ENCODE measurements around the gene RNASEH1.
"Not testable (repeated sequence)": the region's sequence is repeated elsewhere in the genome, so short reads cannot be mapped to it uniquely, and the experiment has no call there.

The RNASEH1 gene

DNA sequence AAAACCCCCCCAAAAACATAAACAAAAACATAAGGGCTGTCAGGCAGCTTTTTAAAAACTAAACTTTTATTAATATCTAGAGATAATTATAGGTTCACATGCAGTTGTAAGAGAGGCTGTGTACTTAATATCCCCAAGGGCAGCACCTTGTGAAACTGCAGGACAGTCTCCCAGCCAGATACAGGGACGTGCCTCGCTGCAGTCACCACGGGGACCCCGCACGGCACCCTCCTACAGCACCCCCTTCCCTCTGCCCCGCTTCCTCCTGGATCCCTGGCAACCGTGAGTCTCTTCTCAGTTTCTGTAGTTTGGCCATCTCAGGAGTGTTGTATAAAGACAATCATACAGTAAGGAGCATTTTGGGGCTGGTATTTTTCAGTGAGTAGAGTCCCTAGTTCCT lies 30.0 kb upstream of the RNASEH1 start:
- DNase-seq: no peak

DNA sequence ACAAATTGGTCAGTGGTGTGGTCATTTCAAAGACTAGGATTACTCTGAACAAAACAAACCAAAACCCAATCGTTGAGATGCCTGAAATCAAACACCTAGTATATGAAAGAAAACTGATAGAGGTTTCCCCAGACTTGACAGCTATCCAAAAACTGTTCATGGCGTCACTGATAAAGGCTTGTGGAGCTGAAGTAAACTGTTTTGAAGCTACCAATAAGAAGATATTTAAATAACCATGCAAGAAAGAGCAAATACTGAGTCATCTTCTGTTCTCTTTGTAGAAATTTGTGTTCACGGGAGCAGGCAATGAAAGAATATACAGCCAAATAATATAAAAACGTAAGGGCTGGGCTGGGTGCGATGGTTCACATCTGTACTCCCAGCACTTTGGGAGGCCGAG lies 29.3 kb upstream of the RNASEH1 start:
- DNase-seq: no peak

DNA sequence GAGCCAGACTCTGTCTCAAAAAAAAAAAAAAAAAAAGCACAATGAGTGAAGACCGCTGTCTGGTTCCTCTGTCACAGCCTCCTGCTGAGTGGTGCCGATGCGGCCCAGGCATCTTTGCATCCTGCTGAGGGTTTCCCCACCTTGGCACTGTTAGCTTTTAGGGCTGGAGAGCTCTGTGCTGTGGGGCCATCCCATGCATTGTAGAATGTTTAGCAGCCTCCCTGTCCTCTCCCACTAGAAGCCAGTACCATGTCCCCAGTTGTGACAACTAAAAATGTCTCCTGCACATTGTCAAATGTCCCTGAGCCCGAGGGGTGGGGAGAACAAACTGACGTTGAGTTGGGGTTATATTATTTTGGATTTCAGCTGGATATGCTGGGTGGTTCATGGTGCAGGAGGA lies 28.9 kb upstream of the RNASEH1 start:
- DNase-seq: no peak

DNA sequence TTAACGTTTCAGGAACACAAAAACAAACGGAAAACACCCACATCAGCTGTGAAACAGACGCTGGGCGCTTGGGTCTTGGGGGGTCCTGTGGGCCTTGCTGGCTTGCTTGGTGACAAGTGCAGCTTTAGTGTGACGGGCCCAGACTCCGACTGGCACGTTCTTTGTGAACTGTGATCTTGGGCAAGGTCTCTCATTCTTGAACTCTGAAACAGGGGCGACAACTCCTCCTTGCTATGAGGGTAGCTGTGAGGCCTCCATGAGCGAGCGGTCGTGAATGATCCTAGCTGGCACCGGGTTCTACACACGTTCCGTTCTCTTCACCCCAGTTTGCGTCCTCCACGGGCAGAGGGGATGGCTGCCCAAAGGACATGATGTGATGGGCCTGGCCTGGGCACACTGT lies 28.1 kb upstream of the RNASEH1 start:
- no peak for DNase-seq

DNA sequence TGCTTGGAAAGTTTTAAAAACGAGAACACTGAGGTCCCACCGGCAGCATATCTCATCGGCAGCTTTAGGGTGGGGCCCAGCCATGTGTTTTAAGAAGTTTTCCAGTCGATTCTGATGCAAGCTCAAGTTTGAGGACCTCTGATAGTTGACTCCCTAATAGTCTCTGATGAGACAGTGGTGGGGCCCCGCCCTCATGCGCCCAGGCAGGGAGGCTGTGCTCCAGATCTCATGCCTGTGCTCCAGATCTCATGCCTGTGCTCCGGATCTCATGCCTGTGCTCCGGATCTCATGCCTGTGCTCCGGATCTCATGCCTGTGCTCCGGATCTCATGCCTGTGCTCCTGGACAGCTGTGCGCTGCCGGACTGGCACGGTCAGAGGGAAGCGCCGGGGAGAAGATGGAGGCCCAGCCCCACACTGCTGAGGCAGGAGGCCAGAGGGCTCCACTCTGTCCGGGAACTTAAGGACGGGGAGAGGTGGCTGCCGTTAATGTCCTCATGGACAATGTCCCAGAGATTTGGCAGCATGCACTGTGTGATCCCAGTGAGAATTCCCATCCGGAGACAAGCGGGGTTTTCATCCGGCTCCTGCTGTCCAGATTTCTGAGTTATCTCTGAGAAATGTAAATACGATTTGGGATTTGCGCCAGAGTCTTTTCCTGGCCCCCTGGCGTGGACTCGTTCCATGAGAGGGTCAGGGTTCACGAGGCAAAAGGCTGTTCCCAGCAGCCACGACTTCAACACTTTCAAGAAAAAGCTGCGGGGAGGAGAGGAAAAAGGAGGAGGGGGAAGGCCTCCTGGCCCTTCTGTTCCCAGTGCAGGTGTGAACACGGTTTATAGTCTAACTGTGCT lies 27.4 kb upstream of the RNASEH1 start:
- DNase-seq: peak; percentile 70

DNA sequence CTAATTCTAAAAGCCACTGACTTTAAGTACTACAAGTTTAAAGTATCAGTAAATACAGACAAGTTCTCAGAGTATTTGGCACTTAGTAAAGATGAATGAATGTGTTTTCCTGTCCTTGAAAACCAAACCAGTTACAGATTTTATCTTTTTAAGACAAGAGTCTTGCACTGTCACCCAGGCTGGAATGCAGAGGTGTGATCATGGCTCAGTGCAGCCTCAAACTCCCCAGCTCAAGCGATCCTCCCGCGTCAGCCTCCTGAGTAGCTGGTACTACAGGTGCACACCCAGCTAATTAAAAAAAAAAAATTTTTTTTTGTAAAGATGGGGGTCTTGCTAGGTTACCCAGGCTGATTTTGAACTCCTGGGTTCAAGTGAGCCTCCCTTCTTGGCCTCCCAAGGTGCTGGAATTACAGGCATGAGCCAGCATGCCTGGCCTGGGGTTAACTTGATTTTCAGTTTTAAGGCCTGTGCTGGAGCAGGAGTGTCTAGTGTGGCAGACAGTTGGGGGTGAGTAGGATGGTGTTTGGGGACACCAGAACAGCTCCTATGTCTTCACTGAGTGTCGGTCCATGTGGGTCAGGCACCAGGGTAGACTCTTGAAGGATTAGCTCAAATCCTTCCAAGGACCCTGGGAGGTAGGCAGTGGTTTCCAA lies 26.6 kb upstream of the RNASEH1 start:
- no peak for DNase-seq

DNA sequence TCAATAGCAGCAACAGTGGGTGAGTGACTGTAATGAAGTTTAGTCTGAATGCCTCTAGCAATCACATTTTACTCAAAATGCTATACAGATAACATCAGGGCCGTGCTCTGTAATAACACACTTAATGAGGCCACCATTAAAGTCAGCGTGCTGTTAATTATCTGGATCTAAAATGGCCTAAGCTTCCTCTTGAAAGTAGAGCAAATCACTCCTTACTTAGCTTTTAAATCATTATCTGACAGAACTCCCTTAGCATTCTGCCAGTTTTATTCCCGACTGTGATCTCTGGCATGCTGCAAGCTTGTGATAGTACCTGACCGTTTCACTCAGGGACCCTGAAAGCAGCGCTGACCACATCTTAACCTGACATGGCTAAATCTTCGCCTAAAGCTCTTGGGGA lies 25.9 kb upstream of the RNASEH1 start:
- no peak for DNase-seq

DNA sequence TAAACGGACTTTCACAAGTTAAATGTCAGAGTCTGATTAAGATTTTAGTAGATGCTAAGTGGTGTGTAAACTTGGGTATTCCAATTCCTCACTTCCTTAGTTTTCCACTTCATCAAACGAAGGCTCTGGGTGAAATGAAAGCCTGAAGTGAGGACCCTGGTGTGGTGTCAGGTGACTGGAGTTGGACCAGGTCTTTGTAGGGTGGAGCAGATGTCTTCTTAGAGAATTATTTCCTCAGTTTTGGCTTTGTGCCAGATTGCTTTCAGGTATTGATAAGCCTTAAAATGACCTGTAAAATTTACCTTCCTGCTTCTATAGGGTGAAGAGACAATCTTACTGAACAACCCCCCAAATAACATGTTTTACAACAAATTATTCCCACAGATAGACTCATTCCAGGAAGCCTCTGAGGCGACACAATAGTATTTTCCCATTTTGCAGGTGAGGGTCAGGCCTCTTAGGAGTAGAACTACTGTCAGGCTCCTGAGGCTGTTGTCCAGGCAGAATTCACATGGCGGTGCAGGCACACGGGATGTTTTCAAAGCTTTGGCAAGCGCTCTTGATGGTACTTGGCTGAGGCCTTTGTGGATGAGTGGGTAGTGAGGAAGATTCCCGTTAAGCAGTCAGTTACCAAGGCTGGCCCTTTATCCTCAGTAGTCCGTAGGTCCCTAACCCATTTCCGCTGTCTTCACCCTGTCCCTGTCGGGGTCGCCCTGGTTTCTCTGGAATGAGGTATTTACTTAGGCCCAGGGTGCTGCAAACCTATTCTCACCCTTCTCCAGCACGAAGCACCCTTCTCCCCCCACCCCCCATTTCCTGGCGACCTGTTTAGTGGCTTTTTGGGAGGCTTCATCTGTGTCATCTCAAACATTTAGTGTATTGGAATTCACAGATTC lies 23.5 kb upstream of the RNASEH1 start:
- no peak for DNase-seq

DNA sequence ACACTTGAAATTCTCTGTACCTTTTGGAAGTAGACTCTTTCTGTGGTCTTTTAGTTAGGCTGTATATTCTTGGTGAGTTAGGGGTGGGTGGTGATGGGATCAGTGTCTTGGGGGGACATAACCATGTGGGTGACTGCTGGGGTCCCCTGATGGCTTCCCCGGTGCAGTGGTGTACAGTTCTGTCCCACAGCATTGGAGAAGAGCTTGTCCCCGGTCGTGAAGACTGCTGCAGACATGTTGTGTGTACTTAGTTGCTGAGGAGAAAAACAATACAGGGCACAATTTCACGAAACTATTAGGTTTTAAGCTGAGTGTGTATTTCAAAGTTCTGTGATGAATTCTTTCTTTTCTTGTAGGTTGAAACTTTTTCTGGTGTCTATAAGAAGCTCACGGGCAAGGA lies 22.3 kb upstream of the RNASEH1 start:
- no peak for DNase-seq

DNA sequence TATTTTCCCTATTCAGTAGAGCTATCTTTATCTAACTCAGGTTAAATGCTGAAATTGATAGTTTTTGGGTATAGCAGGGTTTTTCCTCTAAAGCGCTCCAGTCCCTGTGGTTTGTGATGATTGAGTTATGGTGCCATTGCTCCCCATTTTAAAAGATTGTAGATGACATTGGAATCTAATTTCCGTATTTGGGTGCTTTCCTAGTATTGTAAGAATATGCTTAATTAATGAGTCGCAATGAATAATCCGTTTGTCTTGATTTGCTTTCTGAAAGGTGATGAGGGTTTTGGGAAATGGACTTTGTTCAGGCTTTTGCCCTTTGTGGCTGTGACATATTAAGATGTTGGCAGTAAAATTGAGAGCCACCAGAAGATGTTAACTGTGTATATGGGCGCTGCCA lies 20.9 kb upstream of the RNASEH1 start:
- DNase-seq: no peak

DNA sequence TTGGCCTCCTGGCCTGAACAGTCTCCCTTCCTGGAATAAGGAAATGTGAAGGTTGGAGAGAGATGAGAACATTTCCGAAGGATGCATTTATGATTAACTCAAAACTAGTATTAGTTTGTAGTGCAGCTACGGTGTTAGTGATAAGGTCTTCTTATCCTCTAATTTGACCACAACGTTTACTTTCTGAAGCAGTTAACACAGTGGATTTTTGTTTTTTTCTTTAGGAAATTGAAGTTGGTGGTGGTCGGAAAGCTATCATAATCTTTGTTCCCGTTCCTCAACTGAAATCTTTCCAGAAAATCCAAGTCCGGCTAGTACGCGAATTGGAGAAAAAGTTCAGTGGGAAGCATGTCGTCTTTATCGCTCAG lies 18.1 kb upstream of the RNASEH1 start:
- DNase-seq: not testable (repeated sequence)

DNA sequence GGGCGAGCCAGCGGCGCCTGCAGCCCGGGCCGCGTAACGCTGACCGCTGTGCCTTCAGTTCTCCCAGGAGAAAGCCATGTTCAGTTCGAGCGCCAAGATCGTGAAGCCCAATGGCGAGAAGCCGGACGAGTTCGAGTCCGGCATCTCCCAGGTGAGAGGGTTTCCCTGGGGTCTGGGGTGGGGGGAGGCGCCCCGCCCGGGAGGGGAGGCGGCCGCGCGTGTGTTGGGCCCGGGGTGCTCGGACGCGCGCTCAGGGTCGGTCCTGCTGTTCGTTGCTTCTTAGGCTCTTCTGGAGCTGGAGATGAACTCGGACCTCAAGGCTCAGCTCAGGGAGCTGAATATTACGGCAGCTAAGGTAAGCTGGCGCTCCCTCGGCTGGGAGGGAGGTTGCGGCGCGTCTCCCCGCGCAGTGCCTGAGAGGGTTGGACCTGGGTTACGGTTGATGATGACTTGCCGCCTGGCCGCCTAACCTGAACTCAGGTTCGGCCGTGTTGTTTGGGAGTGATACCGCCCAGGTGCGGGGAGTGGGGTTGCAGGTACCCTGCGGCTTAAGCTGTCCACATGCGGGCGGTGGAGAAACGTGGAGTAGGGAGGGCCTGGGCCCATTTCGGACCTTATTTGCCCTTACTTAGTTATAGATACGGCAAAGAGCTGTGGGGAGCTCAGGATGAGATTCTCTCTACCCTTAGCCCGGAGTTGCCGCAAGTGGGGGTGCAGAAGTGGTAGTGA lies 17.6 kb upstream of the RNASEH1 start:
- peak; percentile 29 for DNase-seq

DNA sequence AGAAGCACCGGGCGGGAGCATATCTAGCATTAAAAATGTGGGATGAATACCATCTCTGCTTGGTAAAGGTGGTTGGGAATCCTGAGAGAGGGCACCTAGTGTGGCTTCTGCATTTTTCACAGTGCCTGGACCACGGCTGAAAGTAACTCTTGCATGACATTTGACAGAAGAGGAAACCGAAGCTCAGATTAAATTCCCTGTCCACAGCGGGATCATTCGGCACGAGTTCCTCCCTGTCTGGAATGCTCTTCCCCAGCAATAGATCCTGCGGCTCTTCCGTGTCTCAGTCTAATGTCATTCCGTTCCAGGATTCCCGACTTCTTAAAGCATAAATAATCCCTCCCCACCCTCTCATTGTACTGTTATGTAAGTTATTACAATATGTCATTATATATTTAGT lies 16.0 kb upstream of the RNASEH1 start:
- no peak for DNase-seq

DNA sequence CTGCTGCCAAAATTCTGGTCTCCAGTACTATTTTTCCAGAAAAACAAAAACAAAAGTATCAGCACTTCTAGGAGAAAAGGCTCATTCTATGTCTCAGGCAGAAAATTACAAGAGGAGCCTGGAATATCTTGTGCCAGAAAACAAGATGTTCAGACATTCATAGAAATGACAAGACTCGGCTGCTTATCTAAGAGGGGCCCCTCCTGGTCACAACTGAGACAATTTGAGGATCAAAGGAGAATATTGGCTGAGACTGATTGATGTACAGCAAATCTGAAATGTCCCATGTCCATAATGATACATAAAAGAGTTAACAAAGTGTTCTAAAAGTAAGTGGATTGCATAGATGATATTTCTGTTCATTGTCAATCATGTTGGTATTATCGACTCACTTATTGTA lies 14.5 kb upstream of the RNASEH1 start:
- no peak for DNase-seq

DNA sequence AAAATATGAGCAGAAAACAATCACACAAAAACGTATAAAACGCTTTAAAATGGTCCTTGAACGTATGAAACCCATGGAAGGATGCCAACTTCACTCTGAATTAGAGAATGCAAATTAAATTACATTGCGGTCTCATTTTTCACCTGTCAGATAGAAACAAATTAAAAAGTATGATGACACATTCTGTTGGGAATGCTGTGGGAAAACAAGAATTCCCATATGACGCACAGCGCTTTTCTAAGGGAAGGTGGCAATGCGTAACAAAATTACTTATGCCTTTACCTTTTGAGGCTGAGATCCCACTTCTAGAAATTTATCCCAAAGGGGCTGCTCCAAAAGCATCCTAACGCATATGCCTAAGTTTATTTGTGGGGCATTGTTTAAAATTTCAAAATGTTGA lies 13.2 kb upstream of the RNASEH1 start:
- DNase-seq: no peak

DNA sequence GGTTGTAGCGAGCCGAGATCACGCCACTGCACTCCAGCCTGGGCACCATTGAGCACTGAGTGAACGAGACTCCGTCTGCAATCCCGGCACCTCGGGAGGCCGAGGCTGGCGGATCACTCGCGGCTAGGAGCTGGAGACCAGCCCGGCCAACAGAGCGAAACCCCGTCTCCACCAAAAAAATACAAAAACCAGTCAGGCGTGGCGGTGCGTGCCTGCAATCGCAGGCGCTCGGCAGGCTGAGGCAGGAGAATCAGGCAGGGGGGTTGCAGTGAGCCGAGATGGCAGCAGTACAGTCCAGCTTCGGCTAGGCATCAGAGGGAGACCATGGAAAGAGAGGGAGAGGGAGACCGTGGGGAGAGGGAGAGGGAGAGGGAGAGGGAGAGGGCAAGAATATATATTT lies 11.5 kb upstream of the RNASEH1 start:
- DNase-seq: not testable (repeated sequence)

DNA sequence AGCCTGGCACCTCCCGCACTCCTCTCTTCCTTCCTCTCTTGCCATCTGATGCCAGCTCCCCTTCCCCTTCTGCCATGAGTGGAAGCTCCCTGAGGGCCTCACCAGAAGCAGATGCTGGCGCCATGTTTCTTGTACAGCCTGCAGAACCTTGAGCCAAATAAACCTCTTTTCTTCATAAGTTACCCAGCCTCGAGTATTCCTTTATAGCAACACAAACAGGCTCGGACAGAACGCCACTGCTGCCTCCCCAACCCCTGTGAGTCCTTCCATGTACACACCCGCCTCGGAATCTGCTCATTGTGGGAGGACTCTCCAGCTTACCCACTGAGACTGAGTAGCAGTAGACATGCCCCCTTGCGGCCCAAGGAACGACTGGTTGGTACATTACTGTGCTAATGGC lies 8.7 kb upstream of the RNASEH1 start:
- no peak for DNase-seq

DNA sequence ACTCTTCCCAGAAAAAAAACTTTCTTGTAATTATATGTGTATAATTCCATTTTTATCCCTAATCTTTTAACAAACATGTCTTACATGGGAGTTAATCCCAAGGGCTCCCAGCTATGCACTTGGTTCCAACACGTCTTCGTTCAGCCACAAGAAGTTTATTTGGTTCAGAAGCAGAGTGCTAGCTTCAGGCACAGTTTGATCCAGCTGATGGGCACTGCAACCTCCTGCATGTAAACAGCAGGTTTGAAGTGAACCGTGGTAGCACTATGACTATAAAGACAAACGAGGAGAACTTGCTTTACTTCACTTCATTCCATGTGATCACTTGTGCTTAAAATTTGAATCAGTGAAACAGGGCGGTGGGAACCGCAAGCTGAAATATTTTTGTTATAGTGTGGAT lies 7.0 kb upstream of the RNASEH1 start:
- no peak for DNase-seq

DNA sequence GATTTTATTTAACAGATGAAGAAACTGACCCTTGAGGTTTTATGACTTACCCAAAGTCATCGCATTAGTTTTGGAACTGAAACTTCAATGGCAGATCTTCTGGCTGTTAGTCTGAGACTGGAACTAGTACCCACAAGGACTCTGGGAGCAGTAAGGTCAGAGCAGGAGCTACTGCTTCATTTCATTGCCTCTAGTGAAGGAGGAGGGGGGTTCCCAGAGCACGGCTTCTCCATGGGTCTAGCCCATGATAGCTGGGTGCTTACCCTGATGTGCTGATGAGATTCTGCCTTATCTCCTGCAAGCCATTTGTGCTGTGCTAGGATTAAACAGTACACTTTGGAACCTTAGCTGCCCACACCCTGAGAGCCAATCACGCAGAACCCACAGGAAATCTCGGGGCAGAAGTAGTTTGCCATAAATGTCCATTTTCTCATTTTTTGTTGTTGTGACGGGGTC lies 5.4 kb upstream of the RNASEH1 start:
- no peak for DNase-seq

DNA sequence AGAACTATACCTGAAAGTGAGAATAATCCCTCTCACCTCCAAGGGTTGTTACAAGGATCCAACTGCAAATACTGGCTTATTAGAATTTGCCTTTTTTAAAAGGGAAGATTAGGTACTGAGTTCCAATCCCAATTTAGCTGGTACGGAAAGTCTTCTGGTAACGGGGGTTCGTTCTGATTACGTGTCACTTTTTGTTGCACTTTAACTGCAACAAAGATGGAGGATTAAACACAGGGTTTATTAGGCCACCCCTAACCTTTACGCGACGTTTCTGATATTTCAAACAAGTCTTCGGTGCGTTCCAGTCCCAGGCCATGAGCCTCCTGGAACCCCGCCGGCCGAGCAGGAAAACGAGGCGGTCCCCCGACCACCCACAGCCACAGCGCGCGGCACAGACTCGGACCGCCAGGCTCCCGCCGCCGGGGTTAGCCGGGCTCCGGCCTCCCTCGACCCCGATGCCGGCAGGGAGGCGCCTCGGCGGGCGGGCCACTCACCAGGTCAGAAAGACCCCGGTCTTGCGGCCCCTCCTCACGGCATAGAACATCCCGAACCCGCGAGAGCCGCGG lies 411 bp downstream of the RNASEH1 start:
- DNase-seq: no peak

DNA sequence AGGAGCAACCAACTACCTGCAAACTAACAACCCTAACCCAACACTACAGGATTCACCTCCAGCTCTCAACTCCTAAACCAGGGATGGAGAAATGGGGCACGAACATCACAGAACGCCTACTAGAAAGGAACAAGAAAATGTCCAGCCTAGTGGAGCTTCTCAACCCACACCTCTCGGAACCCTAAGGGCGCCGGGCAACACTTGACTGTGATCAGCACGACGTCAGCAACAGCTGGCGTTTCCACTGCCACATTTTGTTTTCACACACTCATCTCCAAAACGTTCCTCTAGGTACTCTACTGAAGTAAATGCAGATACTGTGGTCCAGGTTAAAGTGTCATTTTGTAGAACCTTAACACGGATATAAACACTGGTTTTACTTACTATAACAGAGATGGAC lies 4.2 kb downstream of the RNASEH1 start:
- no peak for DNase-seq

DNA sequence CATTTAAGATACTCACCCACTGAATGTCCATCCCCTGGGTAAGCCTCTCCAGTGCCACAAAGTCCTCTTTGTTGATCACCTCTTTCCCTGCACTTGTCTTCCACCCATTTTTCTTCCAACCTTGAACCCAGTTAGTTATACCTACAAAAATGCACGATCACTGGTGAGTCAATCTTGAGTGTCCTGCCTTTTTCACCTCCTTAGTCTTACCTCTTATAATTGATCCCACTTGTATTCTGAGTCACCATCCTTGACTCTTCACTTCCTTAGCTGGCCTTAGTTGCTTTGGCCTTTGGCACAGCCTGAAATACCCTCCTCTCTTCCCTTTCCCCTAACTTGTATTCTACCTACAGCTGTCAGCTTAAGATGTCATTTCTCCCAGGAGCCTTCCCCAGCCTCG lies 10.2 kb downstream of the RNASEH1 start:
- no peak for DNase-seq

All from NCI-H69 (cell line).